ENCODE measurements around the gene KRT1. TPM values are rescaled to one million over a fixed set of nuclear protein-coding genes. Genes with fewer than 3 reads are reported as not detected.

The KRT1 gene
- not detected for polyA plus RNA-seq (2012; ENCODE audit: missing spikeins)

DNA sequence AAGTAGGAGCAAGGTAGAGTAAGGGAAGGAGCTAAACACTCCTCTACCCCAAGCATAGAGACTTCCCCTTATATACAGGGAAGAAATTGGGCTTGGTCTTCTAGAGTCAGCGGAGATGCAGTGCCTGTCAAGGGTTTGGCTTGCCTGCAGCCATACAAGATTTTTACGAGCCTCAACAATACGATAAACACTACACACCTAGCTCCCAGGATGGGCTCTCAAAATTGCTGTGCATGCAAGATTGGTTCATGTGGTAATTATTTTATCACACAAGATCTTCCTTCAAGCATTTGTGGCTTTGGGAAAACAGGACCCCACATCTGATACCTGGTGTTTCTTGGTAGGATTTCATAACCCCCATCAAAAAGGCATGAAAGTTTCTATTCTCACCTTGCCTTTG is at the start of gene KRT1:
KRT1 (minus strand) TSS at position 45 of the 400 bp plus-strand sequence. CDS start 59 bp downstream, outside the sequence.
- FAIRE-seq (no peak), DNase-seq (ENCODE audit: insufficient read length) (no peak)
- TF ChIP-seq POLR2AphosphoS5 (IDR thresholded peaks at IDR 0.05; ENCODE audit: low read depth, low read length), result no peak
- TF ChIP-seq POLR2A (IDR thresholded peaks at IDR 0.05; ENCODE audit: low read depth, low read length), result no peak
- TF ChIP-seq TAF1 (IDR thresholded peaks at IDR 0.05; ENCODE audit: borderline replicate concordance, low read depth, low read length), result no peak

DNA sequence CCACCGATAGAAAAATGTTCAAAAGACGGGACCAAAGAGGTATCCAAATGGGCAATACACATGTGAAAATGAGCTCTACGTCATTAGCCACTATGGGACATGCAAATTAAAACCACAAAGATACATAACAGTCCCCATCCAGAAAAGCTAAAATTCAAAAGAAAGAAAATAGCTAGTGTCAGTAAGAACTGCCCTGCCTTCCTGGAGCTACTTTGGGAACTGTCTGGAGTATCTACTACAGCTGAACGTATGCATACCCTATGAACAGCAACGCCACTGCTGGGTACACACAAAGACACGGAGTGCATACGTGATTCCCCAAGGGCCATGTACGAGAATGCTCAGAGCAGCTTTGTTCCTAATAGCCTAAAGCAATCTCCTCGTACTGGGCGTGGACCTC is 48.9 kb upstream of the KRT1 start:
- no peak for FAIRE-seq
- DNase-seq (ENCODE audit: insufficient read length), result no peak
- no peak for TF ChIP-seq TAF1 (IDR thresholded peaks at IDR 0.05; ENCODE audit: borderline replicate concordance, low read depth, low read length)
- no peak for TF ChIP-seq POLR2AphosphoS5 (IDR thresholded peaks at IDR 0.05; ENCODE audit: low read depth, low read length)
- TF ChIP-seq POLR2A (IDR thresholded peaks at IDR 0.05; ENCODE audit: low read depth, low read length), result no peak

DNA sequence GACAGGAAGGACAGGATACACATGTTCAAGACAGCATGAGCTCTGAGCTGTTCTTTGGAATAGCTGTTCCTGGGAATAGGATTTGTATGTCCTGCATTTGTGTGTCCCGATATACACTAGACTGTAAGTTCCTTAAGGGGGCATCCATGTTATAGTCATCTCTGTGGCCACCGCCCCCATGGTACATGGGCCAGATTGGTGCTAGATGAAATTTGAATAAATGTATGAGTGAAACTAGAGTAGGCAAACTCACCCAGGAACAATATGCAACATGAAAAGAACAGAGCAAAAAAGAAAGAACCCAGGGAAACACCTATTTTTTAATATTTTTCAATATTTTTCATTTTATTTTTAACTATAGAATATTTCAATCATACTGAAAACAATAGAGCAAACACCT is 48.2 kb upstream of the KRT1 start:
- no peak for TF ChIP-seq POLR2A (IDR thresholded peaks at IDR 0.05; ENCODE audit: low read depth, low read length)
- FAIRE-seq (no peak), DNase-seq (ENCODE audit: insufficient read length) (no peak)

DNA sequence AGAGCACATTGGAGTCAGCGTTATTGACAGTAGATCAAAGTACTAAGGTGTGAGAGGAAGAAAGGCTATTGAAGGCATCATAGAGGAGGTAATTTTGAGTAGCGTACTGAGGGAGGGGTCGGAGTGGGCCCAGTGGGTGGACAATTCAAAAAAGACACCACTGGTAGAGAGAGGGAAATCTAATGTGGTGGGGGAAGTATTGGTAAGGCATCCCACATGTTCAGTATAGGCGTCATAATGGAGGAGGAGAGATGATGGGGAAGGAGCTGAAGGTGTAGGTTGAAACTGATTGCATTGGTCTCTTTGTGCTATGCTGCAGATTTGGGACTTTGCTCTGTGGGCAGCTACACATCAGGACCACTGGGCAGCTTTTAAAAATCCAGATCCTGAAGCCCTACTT is 46.8 kb upstream of the KRT1 start:
- FAIRE-seq (no peak), DNase-seq (ENCODE audit: insufficient read length) (no peak)
- TF ChIP-seq TAF1 (IDR thresholded peaks at IDR 0.05; ENCODE audit: borderline replicate concordance, low read depth, low read length) (no peak), POLR2A (IDR thresholded peaks at IDR 0.05; ENCODE audit: low read depth, low read length) (no peak), POLR2AphosphoS5 (IDR thresholded peaks at IDR 0.05; ENCODE audit: low read depth, low read length) (no peak)

DNA sequence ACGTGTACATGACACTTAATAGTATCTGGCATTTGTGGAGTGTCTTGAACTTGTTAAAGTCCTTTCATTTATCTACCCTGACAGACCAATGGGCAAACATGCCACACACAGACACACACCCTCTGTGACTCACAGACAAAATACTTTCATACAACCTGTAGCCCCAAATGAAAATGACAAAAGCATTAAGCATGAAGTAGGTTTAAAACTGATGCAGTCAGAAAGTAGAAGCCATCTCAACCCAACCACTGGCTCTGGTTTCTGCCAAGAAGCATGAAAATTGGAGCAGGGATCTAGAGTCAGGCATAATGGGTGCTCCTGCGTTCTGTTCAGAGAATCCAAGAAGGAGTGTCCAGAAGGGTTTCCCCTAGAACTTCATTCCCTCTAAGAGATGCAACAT is 46.2 kb upstream of the KRT1 start:
- FAIRE-seq (no peak), DNase-seq (ENCODE audit: insufficient read length) (no peak)
- TF ChIP-seq POLR2AphosphoS5 (IDR thresholded peaks at IDR 0.05; ENCODE audit: low read depth, low read length) (no peak), POLR2A (IDR thresholded peaks at IDR 0.05; ENCODE audit: low read depth, low read length) (no peak), TAF1 (IDR thresholded peaks at IDR 0.05; ENCODE audit: borderline replicate concordance, low read depth, low read length) (no peak)

DNA sequence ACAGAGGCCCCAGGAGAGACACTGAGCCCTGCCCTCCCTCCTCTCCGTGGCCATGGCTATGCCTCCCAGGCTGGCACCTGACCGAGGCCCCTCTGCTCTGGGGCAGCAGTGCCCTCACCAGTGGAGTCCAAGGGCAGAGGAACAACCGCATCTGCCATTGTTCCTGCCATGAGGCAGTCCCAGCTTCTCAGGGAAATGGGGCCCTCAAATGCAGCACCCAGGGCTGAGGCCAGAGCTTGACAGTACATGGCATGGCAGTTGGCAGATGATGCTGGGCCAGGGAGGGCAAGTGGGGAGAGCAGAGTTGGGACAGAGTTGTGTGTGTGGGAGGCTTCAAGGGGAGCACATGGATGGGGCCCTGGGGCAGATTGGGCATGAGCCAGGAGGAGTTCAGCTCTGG is 44.2 kb upstream of the KRT1 start:
- TF ChIP-seq POLR2AphosphoS5 (IDR thresholded peaks at IDR 0.05; ENCODE audit: low read depth, low read length), result no peak
- TF ChIP-seq TAF1 (IDR thresholded peaks at IDR 0.05; ENCODE audit: borderline replicate concordance, low read depth, low read length), result no peak
- TF ChIP-seq POLR2A (IDR thresholded peaks at IDR 0.05; ENCODE audit: low read depth, low read length), result no peak
- FAIRE-seq (no peak), DNase-seq (ENCODE audit: insufficient read length) (no peak)

DNA sequence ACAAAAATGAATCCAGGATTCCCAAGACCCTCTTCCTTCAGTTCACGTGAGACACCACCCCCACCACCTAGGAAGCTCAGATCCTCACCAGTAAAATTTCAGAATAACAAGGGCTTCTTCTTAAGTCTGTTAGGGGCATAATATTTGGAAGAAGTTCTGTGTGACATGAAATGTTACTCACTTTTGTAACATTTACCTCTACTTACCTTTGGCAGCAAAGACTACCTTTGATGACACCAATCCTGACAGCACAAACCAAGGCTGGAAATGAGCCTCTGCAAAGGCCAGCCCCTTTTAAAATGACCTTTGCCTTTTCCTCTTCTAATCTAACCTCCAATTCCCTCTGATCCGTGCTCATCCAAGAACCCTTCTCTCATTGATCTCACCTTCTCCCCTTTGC is 42.5 kb upstream of the KRT1 start:
- DNase-seq (ENCODE audit: insufficient read length), result no peak
- TF ChIP-seq POLR2A (IDR thresholded peaks at IDR 0.05; ENCODE audit: low read depth, low read length) (no peak), TAF1 (IDR thresholded peaks at IDR 0.05; ENCODE audit: borderline replicate concordance, low read depth, low read length) (no peak), POLR2AphosphoS5 (IDR thresholded peaks at IDR 0.05; ENCODE audit: low read depth, low read length) (no peak)
- FAIRE-seq, result no peak

DNA sequence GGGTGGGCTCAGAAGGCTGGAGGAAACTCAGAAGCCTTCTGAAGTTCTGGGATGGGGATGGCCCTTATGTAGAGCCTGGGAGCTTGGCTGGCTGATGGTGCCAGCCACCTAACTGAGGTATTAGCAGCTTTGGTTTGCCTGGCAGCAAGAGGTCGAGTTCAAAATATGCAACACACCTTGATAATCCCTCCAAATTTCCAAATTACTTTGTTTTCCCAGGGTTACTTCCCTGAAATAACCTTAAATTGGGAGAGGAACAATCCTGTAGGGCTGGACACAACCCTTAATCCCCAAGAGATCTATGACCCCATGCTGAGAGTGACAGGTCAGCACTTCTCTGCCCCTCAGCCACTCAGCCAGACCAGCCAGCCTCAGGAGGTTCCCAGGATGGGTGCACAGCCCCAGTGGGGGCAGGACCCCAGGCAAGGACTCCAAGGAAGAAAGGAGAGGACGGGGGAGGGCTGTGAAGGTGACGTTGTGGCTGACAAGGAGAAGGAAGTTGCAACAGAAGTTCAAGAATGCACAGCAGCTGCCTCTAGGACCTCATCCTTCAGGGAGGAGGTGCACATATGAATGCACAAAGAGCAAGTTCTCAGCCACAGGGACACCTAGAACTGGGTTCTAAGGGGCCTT is 41.7 kb upstream of the KRT1 start:
- no peak for FAIRE-seq
- TF ChIP-seq POLR2A (IDR thresholded peaks at IDR 0.05; ENCODE audit: low read depth, low read length) (no peak), POLR2AphosphoS5 (IDR thresholded peaks at IDR 0.05; ENCODE audit: low read depth, low read length) (no peak), TAF1 (IDR thresholded peaks at IDR 0.05; ENCODE audit: borderline replicate concordance, low read depth, low read length) (no peak)
- DNase-seq (ENCODE audit: insufficient read length), result no peak

DNA sequence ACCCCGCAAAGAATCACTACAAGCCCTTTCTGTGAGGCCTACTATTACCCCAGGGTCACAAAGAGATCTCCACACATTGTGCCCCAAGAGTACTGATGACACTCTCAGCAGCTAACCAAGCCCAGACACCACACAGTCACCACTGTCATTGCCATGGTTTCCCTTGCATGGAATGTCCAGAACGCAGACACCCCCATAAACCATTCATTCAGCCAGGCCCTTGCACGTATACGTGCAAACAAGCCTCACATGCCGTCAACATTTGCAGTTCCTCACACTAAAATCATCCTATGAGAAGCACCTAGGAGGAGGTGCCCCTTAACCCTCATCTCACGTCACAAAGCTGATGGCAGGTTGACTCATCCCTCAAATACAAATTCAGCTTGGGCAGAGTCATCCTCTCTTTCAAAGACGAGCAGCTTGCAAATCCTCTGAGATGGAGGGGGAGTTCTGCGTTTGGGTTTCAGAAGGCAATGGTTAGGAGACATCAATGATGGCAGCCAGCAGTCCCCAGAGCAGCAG is 40.2 kb upstream of the KRT1 start:
- no peak for DNase-seq (ENCODE audit: insufficient read length)
- TF ChIP-seq POLR2AphosphoS5 (IDR thresholded peaks at IDR 0.05; ENCODE audit: low read depth, low read length), result no peak
- no peak for TF ChIP-seq TAF1 (IDR thresholded peaks at IDR 0.05; ENCODE audit: borderline replicate concordance, low read depth, low read length)
- TF ChIP-seq POLR2A (IDR thresholded peaks at IDR 0.05; ENCODE audit: low read depth, low read length), result no peak
- no peak for FAIRE-seq

DNA sequence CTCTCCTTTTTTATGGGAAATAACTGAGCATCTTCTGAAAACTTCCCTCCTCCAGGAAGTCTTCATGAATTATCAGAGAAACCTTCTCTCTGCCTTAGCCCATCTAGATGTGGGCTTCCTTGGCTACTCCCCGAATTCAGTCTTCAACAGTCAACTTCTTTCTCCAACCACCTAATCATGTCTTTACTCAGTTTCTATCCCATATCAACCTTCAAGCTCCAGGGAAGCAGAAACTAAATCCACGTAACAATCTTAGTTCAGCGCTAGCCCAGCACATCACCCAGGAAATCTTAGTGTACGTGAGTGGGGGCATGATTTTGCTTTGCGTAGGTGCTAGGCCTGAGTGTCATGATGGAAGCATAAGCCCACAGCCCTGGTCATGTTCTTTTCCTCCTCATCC is 35.9 kb upstream of the KRT1 start:
- FAIRE-seq (no peak), DNase-seq (ENCODE audit: insufficient read length) (no peak)
- TF ChIP-seq POLR2AphosphoS5 (IDR thresholded peaks at IDR 0.05; ENCODE audit: low read depth, low read length), result no peak
- TF ChIP-seq POLR2A (IDR thresholded peaks at IDR 0.05; ENCODE audit: low read depth, low read length), result no peak
- no peak for TF ChIP-seq TAF1 (IDR thresholded peaks at IDR 0.05; ENCODE audit: borderline replicate concordance, low read depth, low read length)

DNA sequence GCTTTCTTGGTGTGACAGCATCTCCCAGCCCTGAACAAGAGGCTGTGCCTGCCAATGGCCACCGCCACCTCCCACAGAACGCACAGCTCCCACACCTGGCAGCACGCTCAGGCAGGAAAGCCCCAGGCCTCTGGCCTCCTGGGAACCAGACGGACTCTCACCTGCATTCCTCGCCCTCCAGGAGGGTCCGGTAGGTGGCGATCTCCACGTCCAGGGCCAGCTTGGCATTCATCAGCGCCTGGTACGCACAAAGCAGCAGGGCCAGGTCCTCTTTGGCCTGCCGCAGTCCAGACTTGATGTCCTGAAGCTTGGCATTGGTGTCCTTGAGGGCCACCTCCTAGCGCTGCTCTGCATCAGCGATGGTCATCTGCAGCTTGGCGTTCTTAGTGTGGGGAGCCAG is 35.2 kb upstream of the KRT1 start:
- DNase-seq (ENCODE audit: insufficient read length) (no peak), FAIRE-seq (no peak)
- no peak for TF ChIP-seq TAF1 (IDR thresholded peaks at IDR 0.05; ENCODE audit: borderline replicate concordance, low read depth, low read length)
- no peak for TF ChIP-seq POLR2AphosphoS5 (IDR thresholded peaks at IDR 0.05; ENCODE audit: low read depth, low read length)
- no peak for TF ChIP-seq POLR2A (IDR thresholded peaks at IDR 0.05; ENCODE audit: low read depth, low read length)

DNA sequence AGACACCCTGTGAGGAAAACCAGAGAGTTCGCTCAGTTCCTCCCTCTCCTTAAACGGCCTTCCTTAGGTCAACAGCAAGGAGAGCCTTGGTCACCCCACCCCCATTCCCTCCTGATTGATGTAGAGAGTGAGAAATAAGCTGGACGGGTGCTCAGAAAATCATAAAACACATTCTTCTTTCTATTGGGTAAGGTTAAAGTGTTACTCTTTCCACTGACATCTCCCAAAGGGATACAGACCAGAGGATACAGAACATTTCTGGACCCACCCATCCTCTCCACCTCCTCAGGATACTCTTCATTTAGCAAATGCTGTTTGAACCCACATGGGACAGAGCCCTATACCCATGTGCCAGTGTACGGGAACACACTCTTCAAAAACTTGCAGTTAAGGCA is 34.7 kb upstream of the KRT1 start:
- no peak for FAIRE-seq

More for the DNA sequence above, 34.7 kb upstream of the KRT1 start:
- TF ChIP-seq TAF1 (IDR thresholded peaks at IDR 0.05; ENCODE audit: borderline replicate concordance, low read depth, low read length) (no peak), POLR2AphosphoS5 (IDR thresholded peaks at IDR 0.05; ENCODE audit: low read depth, low read length) (no peak), POLR2A (IDR thresholded peaks at IDR 0.05; ENCODE audit: low read depth, low read length) (no peak)
- DNase-seq (ENCODE audit: insufficient read length), result no peak
